Right atrium auricular region (tissue), 2 donors: ENCODE results near the gene UNC93A. TPM values are rescaled to one million over a fixed set of nuclear protein-coding genes. Genes with fewer than 3 reads are reported as not detected.
"Not testable (repeated sequence)": the region's sequence is repeated elsewhere in the genome, so short reads cannot be mapped to it uniquely, and the experiment has no call there.

Experiments used
- DNase-seq: peaks from one replicate; pipeline ENCODE4 v3.0.0-alpha.2; 2019; ENCODE audit warnings: low spot score
- H3K27ac ChIP-seq, 2 donors: fragments of 200-600 bp; sonication (generic); 1 replicate in 1 of 2; 2 replicates in 1 of 2; pipeline ENCODE4 v1.5.1; 2016 to 2019
- H3K27me3 ChIP-seq, 2 donors: fragments of 200-600 bp; sonication (generic); one replicate each; pipeline versions ENCODE4 v1.5.1 to v1.6.0; 2017 to 2019
- H3K36me3 ChIP-seq: fragments of 200-600 bp; sonication (generic); one replicate; pipeline ENCODE4 v1.5.1; 2016
- H3K4me1 ChIP-seq, 2 donors: fragments of 200-600 bp; sonication (generic); one replicate each; pipeline versions ENCODE4 v1.5.1 to v1.6.0; 2017 to 2019
- H3K4me3 ChIP-seq, 2 donors: fragments of 200-600 bp; sonication (generic); 1 replicate in 1 of 2; 2 replicates in 1 of 2; pipeline ENCODE4 v1.5.1; 2017 to 2019; ENCODE audit warnings: mild to moderate bottlenecking in 1 of 2, moderate library complexity in 1 of 2
- H3K9me3 ChIP-seq, 2 donors: fragments of 200-600 bp; sonication (generic); one replicate each; pipeline ENCODE4 v1.5.1; 2019
- CTCF ChIP-seq, 2 donors: fragments of 200-600 bp; sonication (generic); IDR thresholded peaks; one replicate each; pipeline ENCODE4 v1.5.1; 2019; ENCODE audit warnings: antibody characterized with exemption in 2 of 2
- total RNA-seq, 2 donors: library from RNA; depleted of rRNA; stranded (reverse); fragments of >200 nt; gene quantifications; one replicate each; pipeline ENCODE4 v1.1.0, GENCODE V29; 2016

Gene UNC93A
- total RNA-seq, 2 donors from 2014 or later = not detected

DNA sequence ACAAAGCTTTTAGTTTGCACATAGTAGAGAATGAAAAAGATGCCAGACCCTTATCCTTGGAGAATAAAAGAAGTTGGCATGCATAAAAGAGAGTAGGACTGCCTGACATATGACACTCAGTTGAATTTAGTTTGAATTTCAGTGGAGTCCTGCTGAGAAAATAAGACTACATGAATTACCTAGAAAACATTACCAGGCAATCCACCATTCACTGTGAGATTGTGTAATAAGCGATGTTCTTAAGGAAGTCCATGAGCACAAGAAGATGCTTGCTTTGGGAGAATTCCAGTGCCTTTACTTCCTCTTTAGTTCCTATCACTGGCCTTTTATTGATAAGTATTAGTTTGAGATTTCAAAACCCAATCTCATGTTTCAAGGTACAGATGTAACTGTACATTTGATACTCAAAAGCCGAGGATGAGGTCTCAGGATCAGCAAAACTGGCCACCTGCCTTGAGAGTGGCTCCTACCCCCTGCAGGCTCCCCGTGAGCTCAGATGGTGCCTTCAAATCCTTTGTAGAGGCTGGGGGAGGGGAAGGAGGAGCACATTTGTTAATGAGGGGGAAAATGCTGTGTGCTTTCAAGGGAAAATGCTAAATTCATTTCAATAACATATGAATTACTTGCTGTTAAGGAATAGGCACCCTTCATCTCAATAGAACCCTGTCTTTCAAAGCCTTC, 11.2 kb upstream of the UNC93A start:
- TF ChIP-seq CTCF (IDR thresholded peaks at IDR 0.05) = no peak
- Histone ChIP-seq H3K9me3 (no peaks in the 10 kb centered on the region), H3K36me3 (no peaks in the 10 kb centered on the region), H3K27me3 (no peaks in the 10 kb centered on the region), H3K27ac (no peak overlapping the region), H3K4me1 (no peaks in the 10 kb centered on the region), H3K4me3 (no peak overlapping the region)
- DNase-seq = no peak

DNA sequence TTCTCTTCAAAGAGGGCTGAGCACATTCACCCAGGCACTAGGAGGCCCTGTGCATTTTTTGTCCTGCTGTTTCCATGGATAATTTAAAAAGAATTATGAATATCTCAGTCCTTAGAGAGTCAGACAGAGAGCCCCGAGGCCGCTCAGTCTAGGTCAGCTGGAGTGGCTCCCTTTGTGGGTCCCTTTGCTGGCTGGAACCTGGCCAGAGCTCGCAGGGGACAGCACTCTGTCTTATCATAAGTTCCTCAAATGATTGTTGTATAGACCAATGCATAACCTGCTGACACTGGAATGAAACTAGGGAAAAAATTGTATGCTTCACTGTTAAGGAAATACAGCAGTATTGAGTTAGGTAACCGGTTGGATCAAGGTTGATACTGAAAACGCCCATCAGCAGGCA, 10.6 kb upstream of the UNC93A start:
- H3K36me3 ChIP-seq, H3K27me3 ChIP-seq, H3K4me1 ChIP-seq, H3K4me3 ChIP-seq, H3K27ac ChIP-seq, H3K9me3 ChIP-seq: not testable (repeated sequence)
- peak; percentile 51 for DNase-seq

- no peak for DNase-seq
- Histone ChIP-seq H3K4me3 (no peak overlapping the region), H3K36me3 (no peaks in the 10 kb centered on the region), H3K9me3 (no peaks in the 10 kb centered on the region), H3K4me1 (no peaks in the 10 kb centered on the region), H3K27me3 (no peaks in the 10 kb centered on the region), H3K27ac (no peak overlapping the region)
- no peak for TF ChIP-seq CTCF (IDR thresholded peaks at IDR 0.05)
Measured at GRCh38 chr6:167282165-167282564, 8.9 kb upstream of the UNC93A start.

- not testable (repeated sequence) for H3K4me3 ChIP-seq, DNase-seq, H3K9me3 ChIP-seq, H3K27ac ChIP-seq, H3K4me1 ChIP-seq, H3K27me3 ChIP-seq, H3K36me3 ChIP-seq
Measured at GRCh38 chr6:167284565-167284964, 6.5 kb upstream of the UNC93A start.

GRCh38 chr6:167285077-167285770, 5.9 kb upstream of the UNC93A start:
- Histone ChIP-seq H3K4me1 (no peaks in the 10 kb centered on the region), H3K36me3 (no peaks in the 10 kb centered on the region), H3K9me3 (no peaks in the 10 kb centered on the region), H3K27ac (no peak overlapping the region), H3K27me3 (no peaks in the 10 kb centered on the region), H3K4me3 (no peak overlapping the region)
- TF ChIP-seq CTCF (IDR thresholded peaks at IDR 0.05) = no peak
- no peak for DNase-seq

DNA sequence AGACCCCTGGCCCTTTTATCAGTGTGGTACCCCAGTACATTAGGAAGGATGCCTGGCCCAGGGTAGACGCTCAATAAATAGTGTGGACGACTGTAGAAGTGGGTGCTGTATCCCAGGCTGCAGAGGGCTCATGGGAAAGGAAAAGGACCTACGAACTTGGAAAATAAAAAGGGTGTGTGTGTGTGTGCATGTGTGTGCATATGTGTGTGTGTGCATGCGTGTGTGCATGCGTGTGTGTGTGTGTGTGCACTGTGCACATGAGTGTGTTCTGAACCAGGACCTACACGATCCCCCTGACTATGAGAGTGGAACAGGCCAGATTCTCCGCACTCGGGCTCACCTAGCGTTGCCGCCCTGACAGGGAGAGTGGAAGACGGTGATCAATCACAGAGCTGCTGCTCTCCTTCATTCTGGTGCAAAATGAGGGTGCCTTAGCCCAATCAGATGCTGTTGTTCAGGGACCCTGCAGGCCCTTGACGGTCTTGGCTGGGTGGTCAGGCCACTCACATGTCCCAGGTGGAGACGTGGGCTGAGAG, 3.5 kb upstream of the UNC93A start:
- DNase-seq = no peak
- Histone ChIP-seq H3K27ac (no peak overlapping the region), H3K4me3 (no peak overlapping the region), H3K4me1 (no peaks in the 10 kb centered on the region), H3K9me3 (no peaks in the 10 kb centered on the region), H3K27me3 (no peaks in the 10 kb centered on the region), H3K36me3 (no peaks in the 10 kb centered on the region)
- TF ChIP-seq CTCF (IDR thresholded peaks at IDR 0.05) = no peak
